Activated CD8-positive, alpha-beta memory T cell treated with anti-CD3 and anti-CD28 coated beads, Interleukin-2, amount 50 U/mL, for 4 hours (primary cell): ENCODE measurements around the gene C1QTNF4.
A peak's percentile ranks its signal among the peaks of the same experiment; 100 is the strongest.
"Not testable (repeated sequence)": the region's sequence is repeated elsewhere in the genome, so short reads cannot be mapped to it uniquely, and the experiment has no call there.

Experiments used
- DNase-seq: peaks from one replicate; pipeline ENCODE4 v3.0.0-alpha.2; 2020

C1QTNF4 gene

GRCh38 chr11:47564933-47565339 lies 29.3 kb downstream of the C1QTNF4 start:
- no peak for DNase-seq

GRCh38 chr11:47564366-47564765 lies 29.8 kb downstream of the C1QTNF4 start:
- not testable (repeated sequence) for DNase-seq

GRCh38 chr11:47562393-47562792 lies 31.8 kb downstream of the C1QTNF4 start:
- not testable (repeated sequence) for DNase-seq

GRCh38 chr11:47560426-47560825 lies 33.8 kb downstream of the C1QTNF4 start:
- DNase-seq, result no peak

GRCh38 chr11:47558695-47559094 lies 35.5 kb downstream of the C1QTNF4 start:
- no peak for DNase-seq

GRCh38 chr11:47557004-47557403 lies 37.2 kb downstream of the C1QTNF4 start:
- not testable (repeated sequence) for DNase-seq

- no peak for DNase-seq
Measured at GRCh38 chr11:47553406-47553743, 40.8 kb downstream of the C1QTNF4 start.

- DNase-seq, result peak; percentile 91
Measured at GRCh38 chr11:47552566-47553405, 41.4 kb downstream of the C1QTNF4 start, which contains the start of gene CELF1. CELF1 (minus strand) TSS chr11:47553132; CDS start chr11:47499523, 53,609 bp downstream.

- DNase-seq, result peak; percentile 35
Measured at GRCh38 chr11:47552056-47552565, 42.1 kb downstream of the C1QTNF4 start.

GRCh38 chr11:47551086-47551485 lies 43.1 kb downstream of the C1QTNF4 start:
- DNase-seq, result no peak

GRCh38 chr11:47550288-47551047 lies 43.7 kb downstream of the C1QTNF4 start:
- DNase-seq, result no peak

GRCh38 chr11:47546274-47546673 lies 47.9 kb downstream of the C1QTNF4 start:
- DNase-seq, result not testable (repeated sequence)

- DNase-seq, result no peak
Measured at GRCh38 chr11:47545298-47545697, 48.9 kb downstream of the C1QTNF4 start.

- no peak for DNase-seq
Measured at GRCh38 chr11:47541070-47541469, 53.1 kb downstream of the C1QTNF4 start.

- no peak for DNase-seq
Measured at GRCh38 chr11:47539681-47540039, 54.6 kb downstream of the C1QTNF4 start.
